Measurements from ENCODE around the gene SYCP3.

DNA sequence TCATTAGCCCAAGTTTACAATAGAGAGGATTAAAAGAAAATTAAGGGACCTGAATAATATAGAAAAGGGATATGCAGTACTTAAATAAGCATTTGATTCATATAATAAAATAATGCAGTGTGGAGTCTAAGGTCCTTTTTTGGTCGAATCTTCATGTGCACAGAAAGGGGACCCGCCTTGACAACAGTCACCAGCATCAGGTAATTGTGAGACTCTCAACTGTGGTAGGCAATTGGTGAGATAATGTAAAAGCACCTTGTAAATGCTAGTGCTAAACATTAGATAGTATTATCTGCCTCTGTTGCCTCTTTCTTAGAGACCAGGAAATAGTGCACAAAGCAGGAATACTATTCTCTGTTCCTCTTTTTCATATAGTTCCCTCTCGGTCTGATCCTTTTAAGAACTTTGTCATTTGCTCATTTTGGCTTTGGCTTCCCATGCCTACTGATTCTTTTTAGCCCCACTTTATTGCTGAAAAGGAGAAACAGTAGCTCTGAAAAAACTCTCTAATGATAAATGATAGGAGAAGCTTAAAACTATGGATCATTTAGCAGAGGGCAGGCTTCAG lies 24.3 kb downstream of the SYCP3 start:
- TF ChIP-seq, protein P1, sequence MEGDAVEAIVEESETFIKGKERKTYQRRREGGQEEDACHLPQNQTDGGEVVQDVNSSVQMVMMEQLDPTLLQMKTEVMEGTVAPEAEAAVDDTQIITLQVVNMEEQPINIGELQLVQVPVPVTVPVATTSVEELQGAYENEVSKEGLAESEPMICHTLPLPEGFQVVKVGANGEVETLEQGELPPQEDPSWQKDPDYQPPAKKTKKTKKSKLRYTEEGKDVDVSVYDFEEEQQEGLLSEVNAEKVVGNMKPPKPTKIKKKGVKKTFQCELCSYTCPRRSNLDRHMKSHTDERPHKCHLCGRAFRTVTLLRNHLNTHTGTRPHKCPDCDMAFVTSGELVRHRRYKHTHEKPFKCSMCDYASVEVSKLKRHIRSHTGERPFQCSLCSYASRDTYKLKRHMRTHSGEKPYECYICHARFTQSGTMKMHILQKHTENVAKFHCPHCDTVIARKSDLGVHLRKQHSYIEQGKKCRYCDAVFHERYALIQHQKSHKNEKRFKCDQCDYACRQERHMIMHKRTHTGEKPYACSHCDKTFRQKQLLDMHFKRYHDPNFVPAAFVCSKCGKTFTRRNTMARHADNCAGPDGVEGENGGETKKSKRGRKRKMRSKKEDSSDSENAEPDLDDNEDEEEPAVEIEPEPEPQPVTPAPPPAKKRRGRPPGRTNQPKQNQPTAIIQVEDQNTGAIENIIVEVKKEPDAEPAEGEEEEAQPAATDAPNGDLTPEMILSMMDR (conservative IDR thresholded peaks at IDR 0.05): no peak
- no peak for TF ChIP-seq ZFX (IDR thresholded peaks at IDR 0.05)

Measured in C4-2B (cell line).